DOHH2 (cell line): ENCODE results near the gene KDM6A.

ENCODE experiments used
- CTCF ChIP-seq: fragments of 200-600 bp; sonication (generic); IDR thresholded peaks from one replicate; pipeline ENCODE4 v1.5.1; 2014; ENCODE audit warnings: antibody characterized with exemption, mild to moderate bottlenecking, low read depth, low read length; ENCODE audit not compliant: poor library complexity, severe bottlenecking
- EZH2phosphoT487 ChIP-seq: fragments of 200-600 bp; sonication (generic); IDR thresholded peaks from 2 replicates; pipeline ENCODE4 v1.6.1; 2017; ENCODE audit warnings: borderline replicate concordance, mild to moderate bottlenecking, antibody characterized with exemption, low read length, moderate library complexity, mixed read lengths

GRCh38 chrX:44882635-44883034, 9.6 kb downstream of the KDM6A start:
- TF ChIP-seq CTCF (no peak), EZH2phosphoT487 (no peak)
